IPS-15b (cell line): ENCODE data around the gene NADK2.

ENCODE experiments used
- H3K27me3 ChIP-seq: one replicate; pipeline ENCODE4 v1.6.1; 2013; ENCODE audit warnings: low read length; ENCODE audit not compliant: control insufficient read depth, insufficient read depth
- H3K36me3 ChIP-seq: one replicate; pipeline ENCODE4 v1.6.1; 2013; ENCODE audit warnings: low read length; ENCODE audit not compliant: control insufficient read depth, insufficient read depth
- H3K4me1 ChIP-seq: one replicate; pipeline ENCODE4 v1.6.1; 2013; ENCODE audit warnings: mild to moderate bottlenecking, low read length; ENCODE audit not compliant: control insufficient read depth, insufficient read depth
- H3K4me3 ChIP-seq: one replicate; pipeline ENCODE4 v1.5.1; 2013; ENCODE audit warnings: low read depth, low read length
- H3K9ac ChIP-seq: one replicate; pipeline ENCODE4 v1.6.1; 2013; ENCODE audit warnings: low read depth, mild to moderate bottlenecking, low read length
- H3K9me3 ChIP-seq: one replicate; pipeline ENCODE4 v1.6.1; 2013; ENCODE audit warnings: mild to moderate bottlenecking, low read length; ENCODE audit not compliant: control insufficient read depth, insufficient read depth

Gene NADK2

DNA sequence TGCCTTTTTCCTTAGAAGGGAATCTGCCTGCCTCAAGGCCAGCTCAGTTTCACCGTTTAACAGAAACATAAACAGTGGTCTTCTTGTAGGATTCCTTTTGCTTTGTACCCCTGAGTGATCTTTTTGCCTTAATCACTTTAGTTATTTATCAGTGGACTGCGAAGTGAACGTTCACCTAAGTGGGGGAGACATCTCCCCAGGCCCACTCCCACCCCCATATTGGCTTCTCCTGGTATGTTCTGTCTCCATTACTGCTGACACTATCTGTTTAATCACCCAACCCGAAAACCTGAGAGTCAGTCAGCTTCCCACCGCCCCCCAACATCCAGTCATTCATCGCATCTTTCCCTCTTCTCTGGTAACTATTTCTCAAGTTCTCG lies 88.4 kb downstream of the NADK2 start:
- Histone ChIP-seq H3K4me3 (peak overlapping the region; percentile 1), H3K9me3 (no peaks in the 10 kb centered on the region), H3K9ac (no peak overlapping the region), H3K27me3 (no peaks in the 10 kb centered on the region), H3K4me1 (no peaks in the 10 kb centered on the region), H3K36me3 (peaks cover 6% of the 10 kb centered on the region)

DNA sequence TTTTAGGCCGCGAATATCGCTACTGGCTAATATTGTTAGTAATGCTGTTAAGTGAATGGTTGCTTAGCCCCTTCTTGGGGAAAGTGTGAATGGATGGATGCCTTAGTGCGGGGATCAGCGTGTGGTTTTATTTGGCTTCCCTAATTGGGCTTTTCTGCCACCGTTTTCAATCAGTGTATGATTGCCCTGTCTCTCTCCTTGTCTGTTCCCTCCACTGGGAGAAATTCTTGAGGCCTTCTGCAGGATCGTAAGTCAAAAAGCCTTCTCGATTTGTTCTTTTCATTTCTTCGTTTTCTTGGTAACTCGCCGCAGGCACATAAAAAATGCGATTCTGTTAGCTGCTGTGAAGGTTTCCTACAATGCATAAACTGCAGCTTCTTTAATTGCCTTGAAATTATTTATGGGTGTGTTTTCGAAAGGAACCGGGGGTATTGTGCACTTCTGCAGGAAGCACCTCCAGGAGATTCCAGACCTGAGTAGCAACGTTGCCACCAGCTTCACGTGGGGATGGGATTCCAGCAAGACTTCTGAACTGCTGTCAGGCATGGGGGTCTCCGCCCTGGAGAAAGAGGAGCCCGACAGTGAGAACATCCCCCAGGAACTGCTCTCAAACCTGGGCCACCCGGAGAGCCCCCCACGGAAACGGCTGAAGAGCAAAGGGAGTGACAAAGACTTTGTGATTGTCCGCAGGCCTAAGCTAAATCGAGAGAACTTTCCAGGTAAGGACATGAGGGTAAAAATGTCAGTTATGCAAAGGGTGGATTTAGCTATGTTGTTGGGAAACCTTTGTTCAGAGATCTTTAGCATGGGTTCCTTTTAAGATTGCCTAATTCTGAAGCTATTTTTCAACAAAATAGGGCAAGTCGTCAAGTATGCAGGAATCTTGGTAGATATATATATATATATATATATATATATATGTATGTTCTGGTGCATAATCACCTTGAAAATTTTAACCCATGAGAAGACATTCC lies 89.1 kb downstream of the NADK2 start:
- H3K4me3 ChIP-seq: peak overlapping the region; percentile 92
- peaks cover 6% of the 10 kb centered on the region for H3K36me3 ChIP-seq
- no peaks in the 10 kb centered on the region for H3K4me1 ChIP-seq

DNA sequence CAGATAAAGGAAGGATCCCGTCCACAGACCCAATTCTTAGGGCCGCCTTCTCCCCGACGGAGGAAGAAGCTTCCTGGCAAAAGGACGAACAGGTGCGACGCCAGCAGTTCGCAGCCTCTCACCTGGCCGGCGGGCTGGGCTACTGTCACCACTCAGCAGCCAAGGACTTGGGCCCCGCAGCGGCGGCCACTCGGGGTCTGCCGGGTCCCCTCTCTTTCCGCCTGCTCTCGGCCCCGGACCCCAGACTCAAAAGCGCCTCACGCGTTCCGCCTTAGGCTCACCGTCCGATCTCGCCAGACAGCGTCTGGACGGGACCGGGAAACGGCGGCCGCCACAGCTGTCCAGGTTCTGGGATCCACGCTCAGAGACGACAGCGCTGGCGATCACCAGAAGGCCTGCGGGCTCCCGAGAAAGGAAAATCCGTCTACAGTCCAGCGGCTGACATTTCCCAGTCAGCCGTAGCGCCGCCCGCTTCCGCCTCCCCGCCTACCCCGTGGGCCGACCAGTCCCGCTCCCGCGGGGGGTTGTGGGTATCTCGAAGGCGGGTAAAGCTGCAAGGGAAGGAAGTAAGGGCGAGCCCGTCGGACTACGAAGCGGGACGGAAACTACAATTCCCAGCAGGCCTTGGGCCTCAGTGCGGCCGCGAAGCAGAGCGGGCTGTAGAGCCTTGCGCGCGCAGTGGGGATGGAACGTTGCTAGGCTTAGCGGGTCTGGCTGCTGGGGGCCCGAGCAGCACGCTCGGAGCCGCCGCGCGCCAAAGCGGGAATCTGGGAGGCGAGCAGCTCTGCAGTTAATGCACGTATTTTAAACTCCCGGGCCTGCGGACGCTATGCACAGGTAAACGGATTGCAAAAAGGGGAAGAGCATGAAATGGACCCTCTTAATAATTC lies 90.0 kb downstream of the NADK2 start, which contains the start of the genes LMBRD2 and SKP2:
LMBRD2 (minus strand) TSS at position 454 of the 890 bp plus-strand sequence. CDS start 8,538 bp downstream, outside the sequence.
SKP2 (plus strand) TSS at position 678 of the 890 bp plus-strand sequence; CDS start at position 830, 152 bp downstream.
- no peaks in the 10 kb centered on the region for H3K9me3 ChIP-seq
- peak within 1 kb of the TSS; percentile 92 for H3K4me3 ChIP-seq
- no peaks in the 10 kb centered on the region for H3K4me1 ChIP-seq
- peaks cover under 1% of the 10 kb centered on the region for H3K36me3 ChIP-seq
- H3K9ac ChIP-seq: peak within 1 kb of the TSS; percentile 88
- H3K27me3 ChIP-seq: no peaks in the 10 kb centered on the region

More for the DNA sequence above, 89.1 kb downstream of the NADK2 start:
- H3K9me3 ChIP-seq: no peaks in the 10 kb centered on the region
- H3K9ac ChIP-seq: peak overlapping the region; percentile 88
- H3K27me3 ChIP-seq: no peaks in the 10 kb centered on the region

DNA sequence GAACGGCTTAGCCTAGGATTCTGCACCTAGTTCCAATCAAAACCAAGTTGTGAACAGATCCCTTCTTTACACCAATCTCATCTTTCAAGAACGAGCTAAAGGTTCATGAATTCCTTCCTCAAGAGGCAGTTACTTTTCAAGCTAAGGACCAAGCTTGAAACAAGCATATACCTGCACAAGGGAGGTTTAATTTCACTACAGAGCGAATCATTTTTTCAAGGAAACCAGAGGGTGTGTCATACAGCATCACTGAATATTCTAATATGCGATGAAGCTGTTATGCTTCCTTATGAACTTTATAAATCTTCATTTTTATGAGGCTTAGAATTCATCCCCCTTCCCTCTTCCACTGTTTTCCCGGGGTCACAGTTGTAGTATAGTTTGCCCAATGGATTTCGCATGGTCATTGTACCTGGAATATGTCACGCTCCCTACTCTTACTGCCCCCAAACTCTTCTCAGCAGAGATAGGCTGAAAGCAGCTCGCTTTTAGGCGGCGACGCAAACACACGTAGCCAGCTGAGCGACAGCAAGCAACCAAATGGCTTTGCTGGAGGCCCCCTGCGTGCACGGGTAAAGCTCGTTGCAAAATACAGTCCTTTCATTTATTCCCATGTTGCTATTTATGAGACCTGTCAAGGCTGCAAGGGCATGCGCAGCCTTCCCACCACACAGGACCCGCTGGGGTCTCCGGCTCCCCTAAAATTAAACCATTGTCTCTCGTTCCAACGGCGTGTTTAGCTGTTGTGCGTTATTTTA lies 90.9 kb downstream of the NADK2 start:
- Histone ChIP-seq H3K4me1 (no peaks in the 10 kb centered on the region), H3K9me3 (no peaks in the 10 kb centered on the region), H3K27me3 (no peaks in the 10 kb centered on the region), H3K4me3 (peak overlapping the region; percentile 92), H3K36me3 (no peaks in the 10 kb centered on the region), H3K9ac (no peak overlapping the region)

DNA sequence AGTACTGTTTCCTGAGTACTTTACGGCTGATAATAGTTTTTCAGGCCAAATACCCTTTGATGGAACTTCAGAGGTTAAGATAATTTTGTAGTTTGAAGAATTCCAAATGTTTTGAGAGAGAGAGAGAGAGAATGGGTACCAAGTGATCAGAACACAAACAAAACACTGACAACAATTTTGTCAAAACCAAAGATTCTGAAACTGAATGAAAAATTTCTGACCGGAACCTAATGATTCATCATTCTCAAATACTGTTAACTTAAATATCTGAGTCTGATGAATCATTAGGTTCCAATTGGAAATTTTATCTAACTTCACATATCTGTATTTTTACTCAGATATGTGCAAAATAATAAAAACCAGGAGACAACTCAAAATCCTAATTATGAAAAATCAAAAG lies 94.0 kb downstream of the NADK2 start:
- H3K9ac ChIP-seq: no peak overlapping the region
- no peaks in the 10 kb centered on the region for H3K4me1 ChIP-seq
- H3K36me3 ChIP-seq: no peaks in the 10 kb centered on the region
- no peaks in the 10 kb centered on the region for H3K9me3 ChIP-seq
- no peaks in the 10 kb centered on the region for H3K27me3 ChIP-seq
- no peak overlapping the region for H3K4me3 ChIP-seq

DNA sequence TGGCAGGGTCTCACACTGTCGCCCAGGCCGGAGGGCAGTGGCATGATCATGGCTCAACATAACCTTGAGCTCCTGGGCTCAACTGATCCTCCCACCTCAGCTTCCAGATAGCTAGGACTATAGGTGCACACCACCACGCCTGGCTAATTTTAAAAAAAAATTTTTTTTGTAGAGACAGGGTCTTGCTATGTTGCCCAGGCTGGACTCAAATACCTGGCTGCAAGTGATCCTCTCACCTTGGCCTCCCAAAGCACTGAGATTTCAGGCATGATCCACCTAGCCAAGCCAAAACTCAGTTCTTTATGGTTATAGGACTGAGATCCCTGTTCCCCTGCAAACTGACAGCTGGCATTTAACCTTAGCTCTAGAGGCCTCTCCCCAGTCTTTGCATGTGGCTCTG lies 95.3 kb downstream of the NADK2 start:
- Histone ChIP-seq H3K27me3 (no peaks in the 10 kb centered on the region), H3K4me3 (no peak overlapping the region), H3K36me3 (no peaks in the 10 kb centered on the region), H3K9me3 (no peaks in the 10 kb centered on the region), H3K9ac (no peak overlapping the region), H3K4me1 (no peaks in the 10 kb centered on the region)

DNA sequence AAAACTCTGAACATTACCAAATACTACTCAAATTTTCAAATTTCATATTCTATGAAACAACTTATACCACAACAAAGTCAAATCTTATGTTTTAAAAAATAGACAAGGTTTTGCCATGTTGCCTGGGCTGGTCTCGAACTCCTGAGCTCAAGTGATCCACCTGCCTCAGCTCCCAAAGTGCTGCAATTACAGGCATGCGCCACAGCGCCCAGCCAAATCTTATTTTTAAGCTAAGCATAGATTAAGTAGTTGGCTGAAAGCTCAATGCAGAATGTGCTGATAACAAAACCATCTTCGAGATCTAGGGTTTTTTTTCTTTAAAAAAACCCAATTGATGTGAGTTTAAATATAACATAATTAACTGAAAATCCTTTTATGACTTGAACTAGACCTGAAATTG lies 96.4 kb downstream of the NADK2 start:
- no peaks in the 10 kb centered on the region for H3K9me3 ChIP-seq

More for the DNA sequence above, 96.4 kb downstream of the NADK2 start:
- no peak overlapping the region for H3K9ac ChIP-seq
- no peaks in the 10 kb centered on the region for H3K4me1 ChIP-seq
- H3K27me3 ChIP-seq: no peaks in the 10 kb centered on the region
- H3K36me3 ChIP-seq: no peaks in the 10 kb centered on the region
- H3K4me3 ChIP-seq: no peak overlapping the region
